ENCODE results near the gene ATXN10.

- no peak for TF ChIP-seq TAF1 (IDR thresholded peaks at IDR 0.05; ENCODE audit: borderline replicate concordance, insufficient read depth, low read length)
- no peak for TF ChIP-seq SIN3A (IDR thresholded peaks at IDR 0.05; ENCODE audit: borderline replicate concordance, insufficient read depth, low read length)
- TF ChIP-seq POLR2AphosphoS5 (IDR thresholded peaks at IDR 0.05; ENCODE audit: low read depth, low read length): no peak
- TF ChIP-seq REST (IDR thresholded peaks at IDR 0.05; ENCODE audit: insufficient read depth in 1 of 2, low read depth in 2 of 2, low read length in 2 of 2): no peak
Observed at GRCh38 chr22:45709060-45709739, 37.6 kb downstream of the ATXN10 start.

Measured in PFSK-1 (cell line).